ENCODE results near the gene RPS17. TPM values are rescaled to one million over a fixed set of nuclear protein-coding genes. Genes with fewer than 3 reads are reported as not detected.

RPS17 gene
- total RNA-seq, 4 donors from 2014 or later = 2,137 to 4,420 (median 3,127) TPM

GRCh38 chr15:82533801-82534200, 6.5 kb downstream of the RPS17 start:
- WGBS, 2 donors = 88 to 96% methylated on average over 3 of the region's 3 CpGs
- TF ChIP-seq CTCF (IDR thresholded peaks at IDR 0.05) (no peak), POLR2A (IDR thresholded peaks at IDR 0.05) (no peak)
- H3K4me3 ChIP-seq (ENCODE audit: low read depth, poor library complexity, severe bottlenecking) = no peak overlapping the region
- no peak for DNase-seq (ENCODE audit: low spot score in 2 of 2)
- intact Hi-C loops (cut with DNase I; ENCODE audit: low total_unique reads) = no loop called here

- WGBS, 2 donors = 86 to 87% methylated on average over 9 to 14 of the region's 15 CpGs
- intact Hi-C loops (cut with DNase I; ENCODE audit: low total_unique reads) = no loop called here
- TF ChIP-seq POLR2A (IDR thresholded peaks at IDR 0.05) = no peak
- TF ChIP-seq CTCF (IDR thresholded peaks at IDR 0.05) = no peak
- DNase-seq (ENCODE audit: low spot score in 2 of 2) = peak; percentile 13 to 78
- H3K4me3 ChIP-seq (ENCODE audit: low read depth, poor library complexity, severe bottlenecking) = no peak overlapping the region
Observed at GRCh38 chr15:82532991-82533481, 7.2 kb downstream of the RPS17 start.

- H3K4me3 ChIP-seq (ENCODE audit: low read depth, poor library complexity, severe bottlenecking) = no peak overlapping the region
- TF ChIP-seq CTCF (IDR thresholded peaks at IDR 0.05) (no peak), POLR2A (IDR thresholded peaks at IDR 0.05) (no peak)
- intact Hi-C loops (cut with DNase I; ENCODE audit: low total_unique reads) = no loop called here
- 66 to 74% methylated on average over 7 to 8 of the region's 9 CpGs for WGBS, 2 donors
- DNase-seq (ENCODE audit: low spot score in 2 of 2) = peak in 1 of 2 donors; percentile 11
Observed at GRCh38 chr15:82532383-82532990, 7.8 kb downstream of the RPS17 start.

GRCh38 chr15:82531496-82532382, 8.5 kb downstream of the RPS17 start:
- H3K4me3 ChIP-seq (ENCODE audit: low read depth, poor library complexity, severe bottlenecking) = no peak overlapping the region
- TF ChIP-seq CTCF (IDR thresholded peaks at IDR 0.05) (no peak), POLR2A (IDR thresholded peaks at IDR 0.05) (no peak)
- 82 to 89% methylated on average over 11 of the region's 11 CpGs for WGBS, 2 donors
- intact Hi-C loops (cut with DNase I; ENCODE audit: low total_unique reads) = no loop called here
- peak in 1 of 2 donors; percentile 12 for DNase-seq (ENCODE audit: low spot score in 2 of 2)

GRCh38 chr15:82530606-82531379, 9.5 kb downstream of the RPS17 start:
- H3K4me3 ChIP-seq (ENCODE audit: low read depth, poor library complexity, severe bottlenecking) = no peak overlapping the region
- intact Hi-C loops (cut with DNase I; ENCODE audit: low total_unique reads) = no loop called here
- peak; percentile 39 to 91 for DNase-seq (ENCODE audit: low spot score in 2 of 2)
- TF ChIP-seq POLR2A (IDR thresholded peaks at IDR 0.05) = no peak
- peak in 1 of 3 donors; percentile 75 for TF ChIP-seq CTCF (IDR thresholded peaks at IDR 0.05)
- 24 to 28% methylated on average over 10 of the region's 10 CpGs for WGBS, 2 donors

All from lower leg skin (tissue), 4 donors.